ENCODE results near the gene MAFG.
"Not testable (repeated sequence)": the region's sequence is repeated elsewhere in the genome, so short reads cannot be mapped to it uniquely, and the experiment has no call there.

MAFG gene

GRCh38 chr17:81921996-81922565, 5.5 kb downstream of the MAFG start:
- no peak for DNase-seq

DNA sequence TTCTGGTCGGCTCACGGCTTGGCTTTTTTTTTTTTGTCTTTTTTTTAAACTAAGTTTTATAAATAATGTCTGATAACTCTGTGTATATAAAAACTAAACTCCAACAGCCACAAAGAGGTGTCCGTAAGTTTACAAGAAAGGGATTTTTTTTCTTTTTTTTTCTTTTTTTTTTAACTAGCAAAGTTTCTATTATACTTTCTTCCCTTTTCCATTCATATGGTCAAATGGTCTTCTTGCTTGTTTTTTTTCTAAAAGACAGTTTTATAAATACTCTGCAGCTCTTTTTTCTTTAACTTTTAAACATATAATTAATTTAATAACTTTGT, 6.0 kb downstream of the MAFG start:
- no peak for DNase-seq

DNA sequence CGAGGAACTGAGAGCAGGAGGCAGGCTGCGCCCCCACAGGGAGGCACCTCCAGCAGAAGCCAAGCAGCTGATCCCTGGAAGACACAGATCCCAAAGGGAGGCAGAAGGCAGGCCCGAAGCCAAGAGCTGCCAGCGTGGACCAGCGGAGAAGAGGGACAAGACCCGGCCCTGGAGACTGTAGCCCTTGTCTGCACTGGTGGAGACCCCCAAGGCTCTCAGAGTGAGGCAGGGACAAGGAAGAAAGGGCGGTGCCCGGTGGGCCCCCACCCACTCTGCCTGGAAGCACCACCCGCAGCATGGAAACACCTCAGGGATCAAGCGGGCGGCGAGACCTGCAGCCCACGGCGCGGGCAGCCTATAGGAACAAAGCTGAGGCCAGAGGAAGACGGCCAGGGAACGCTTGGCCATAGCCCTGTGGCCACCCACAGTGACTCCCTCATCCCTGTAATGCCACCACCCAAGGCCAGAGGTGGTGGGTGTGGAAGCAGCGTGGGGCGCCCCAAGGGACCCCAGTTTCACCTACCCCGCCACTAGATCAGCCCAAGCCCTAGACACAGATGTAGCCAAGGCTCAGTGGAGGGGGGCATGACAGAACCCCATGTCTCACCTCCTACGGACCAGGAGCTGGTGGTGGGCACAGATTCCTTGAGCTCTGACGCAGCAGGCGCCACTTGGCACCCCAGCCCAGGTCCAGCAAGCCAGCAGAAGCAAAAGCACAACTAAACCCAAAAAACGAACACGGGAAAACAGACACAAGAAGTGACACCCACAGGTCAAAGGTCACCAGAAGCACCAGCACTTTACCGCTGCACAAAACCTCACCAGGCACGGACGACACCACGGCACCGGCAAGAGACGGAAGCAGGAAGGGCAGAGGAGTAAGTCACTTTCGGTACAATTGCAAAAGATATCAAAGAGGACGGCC, 6.7 kb downstream of the MAFG start:
- no peak for DNase-seq

DNA sequence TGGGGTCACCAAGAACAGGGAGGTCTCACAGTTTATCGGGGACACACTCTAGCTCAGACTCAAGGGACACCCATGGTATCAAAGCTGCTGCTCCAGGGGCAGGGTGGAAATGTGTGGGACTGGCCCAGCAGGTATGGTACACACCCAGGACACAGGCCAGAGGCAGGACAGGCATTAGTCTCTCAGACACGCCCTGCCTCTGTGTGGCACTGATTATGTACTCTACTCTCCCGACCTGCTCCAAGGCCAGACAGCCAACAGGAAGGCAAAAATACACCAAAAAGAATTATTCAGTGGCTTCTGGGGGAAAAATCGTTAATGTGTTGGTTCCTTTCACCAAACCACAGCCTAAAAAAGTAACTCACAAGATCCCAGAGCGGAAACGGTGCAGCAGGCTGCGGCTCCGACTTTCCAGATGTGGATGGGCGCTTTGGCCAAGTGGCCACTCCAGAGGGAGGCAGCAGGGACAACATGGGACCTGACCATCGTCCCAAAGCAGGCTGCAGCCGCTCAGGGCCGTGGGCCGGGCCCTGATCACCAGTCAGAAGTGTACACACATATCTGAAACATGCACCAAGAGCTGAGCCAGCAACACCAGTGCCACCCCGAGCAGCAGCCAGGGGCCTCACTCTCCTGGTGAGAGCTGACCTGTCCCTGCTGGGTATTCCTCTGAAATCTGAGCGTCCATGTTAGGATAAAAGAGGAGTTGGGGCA, 8.5 kb downstream of the MAFG start:
- DNase-seq: no peak

- DNase-seq: not testable (repeated sequence)
Measured at GRCh38 chr17:81918333-81918669, 9.2 kb downstream of the MAFG start.

GRCh38 chr17:81917565-81918332, 9.8 kb downstream of the MAFG start, which contains the start of gene SIRT7:
SIRT7 (minus strand) TSS chr17:81918176; CDS start chr17:81918131, 45 bp downstream.
- DNase-seq: peak; percentile 72

GRCh38 chr17:81916234-81917001, 11.1 kb downstream of the MAFG start:
- no peak for DNase-seq

DNA sequence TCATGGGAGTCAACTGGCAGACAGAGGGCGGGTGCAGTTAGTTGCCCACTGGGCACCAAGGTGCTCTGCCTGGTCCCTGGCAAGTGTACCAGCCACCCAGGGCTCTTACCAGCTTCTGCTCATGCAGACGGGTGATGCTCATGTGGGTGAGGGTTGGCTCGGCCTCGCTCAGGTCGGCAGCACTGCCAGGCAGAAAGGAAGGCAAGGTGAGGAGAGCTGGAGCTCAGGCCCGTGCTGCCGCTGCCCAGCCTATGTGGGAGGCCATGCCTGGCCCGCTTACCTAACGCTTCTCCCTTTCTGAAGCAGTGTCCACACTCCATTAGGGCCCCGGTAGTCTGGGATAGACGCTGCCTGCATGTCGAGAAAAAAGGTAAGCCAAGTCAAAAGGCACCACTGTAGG, 12.2 kb downstream of the MAFG start:
- no peak for DNase-seq

- no peak for DNase-seq
Measured at GRCh38 chr17:81914103-81914850, 13.3 kb downstream of the MAFG start.

DNA sequence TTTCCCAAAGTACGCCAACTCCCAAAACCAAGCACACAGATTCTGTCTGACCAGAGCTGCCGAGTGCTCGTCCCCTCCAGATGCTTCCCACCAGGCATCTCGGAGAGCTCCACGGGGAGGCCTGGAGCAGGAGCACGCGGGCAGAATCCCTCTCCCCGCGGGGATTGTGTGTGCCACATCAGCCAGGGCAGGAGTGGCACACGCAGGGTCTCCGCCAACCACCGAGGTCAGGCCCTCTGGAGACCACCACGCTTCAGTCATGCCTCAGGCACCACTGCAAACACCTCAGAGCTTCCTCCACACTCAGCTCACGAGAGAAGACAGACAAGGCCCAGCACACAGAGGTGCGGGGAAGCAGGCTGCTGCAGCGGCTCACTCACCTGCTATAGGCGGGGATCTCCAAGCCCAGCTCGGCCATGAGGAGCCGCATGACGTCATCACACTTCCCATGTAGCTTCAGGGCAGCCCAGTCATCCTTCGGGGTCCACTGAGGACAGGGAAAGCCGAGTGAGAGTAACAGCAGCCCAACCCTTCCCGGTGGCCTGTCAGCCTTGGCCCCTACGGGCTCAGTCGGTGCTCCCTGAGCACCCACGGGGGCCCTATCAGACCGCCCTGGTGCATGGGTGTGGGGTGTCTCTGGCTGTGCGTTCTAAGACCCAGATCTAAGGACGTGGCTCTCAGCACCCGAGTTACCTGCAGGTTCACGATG, 14.0 kb downstream of the MAFG start:
- no peak for DNase-seq

DNA sequence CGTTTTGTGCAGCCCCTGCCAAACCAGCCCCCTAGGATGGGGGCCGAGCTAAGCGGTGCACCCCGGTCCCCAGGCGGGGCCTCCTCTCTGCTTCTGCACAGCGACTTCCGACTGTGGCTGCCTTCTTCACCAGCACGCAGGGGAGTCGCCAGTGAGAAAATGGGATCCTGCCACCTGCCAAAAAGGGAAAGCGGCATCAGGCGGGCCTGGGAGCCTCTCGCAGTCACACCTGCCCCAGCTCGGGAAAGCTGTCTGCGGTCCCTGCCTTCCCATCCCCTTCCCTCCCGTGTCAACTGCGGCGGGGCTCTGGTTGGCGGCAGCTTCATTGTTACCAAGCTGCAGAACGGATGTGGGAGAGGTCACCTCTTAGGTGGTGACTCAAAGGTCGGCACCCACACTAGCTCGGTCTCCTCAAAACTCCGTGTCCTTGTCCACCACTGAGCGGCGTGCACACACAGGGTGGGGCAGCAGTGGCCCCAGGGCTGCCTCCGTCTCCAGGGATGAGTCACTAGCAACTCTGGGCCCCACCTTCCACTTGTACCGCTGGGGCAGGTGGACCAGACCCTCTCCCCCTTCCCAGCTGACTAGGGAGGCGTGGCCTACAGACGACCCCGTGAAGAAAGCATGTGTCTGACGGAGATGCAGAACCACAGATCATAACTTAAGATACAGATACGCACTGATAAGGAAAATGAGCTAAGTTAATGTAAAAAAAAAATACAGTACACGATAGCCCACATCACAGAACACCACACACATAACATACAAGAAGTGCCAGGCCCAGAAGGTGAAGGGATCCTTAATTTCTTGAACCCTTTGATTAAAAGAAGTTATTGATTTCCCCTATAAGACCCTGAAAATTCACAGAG, 14.9 kb downstream of the MAFG start:
- no peak for DNase-seq

DNA sequence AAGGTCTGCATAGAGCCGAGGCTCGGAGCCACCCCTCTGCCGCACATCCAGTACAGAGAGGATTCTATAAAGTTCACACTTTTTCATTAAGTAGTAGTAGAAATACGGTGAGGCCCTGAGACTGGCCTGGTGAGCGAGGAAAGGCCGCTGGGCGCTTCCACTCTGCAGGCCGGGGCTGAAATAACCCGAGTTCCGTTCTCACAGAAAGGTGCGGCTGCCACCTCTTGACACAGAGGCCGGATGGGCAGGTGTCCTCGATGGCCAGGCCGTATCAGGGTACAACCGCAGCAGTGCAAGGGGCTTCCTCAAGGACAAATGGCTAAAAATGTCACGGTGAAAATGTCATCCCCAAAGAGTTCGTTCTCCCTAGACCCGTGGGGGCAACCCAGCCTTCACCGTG, 15.6 kb downstream of the MAFG start:
- no peak for DNase-seq

DNA sequence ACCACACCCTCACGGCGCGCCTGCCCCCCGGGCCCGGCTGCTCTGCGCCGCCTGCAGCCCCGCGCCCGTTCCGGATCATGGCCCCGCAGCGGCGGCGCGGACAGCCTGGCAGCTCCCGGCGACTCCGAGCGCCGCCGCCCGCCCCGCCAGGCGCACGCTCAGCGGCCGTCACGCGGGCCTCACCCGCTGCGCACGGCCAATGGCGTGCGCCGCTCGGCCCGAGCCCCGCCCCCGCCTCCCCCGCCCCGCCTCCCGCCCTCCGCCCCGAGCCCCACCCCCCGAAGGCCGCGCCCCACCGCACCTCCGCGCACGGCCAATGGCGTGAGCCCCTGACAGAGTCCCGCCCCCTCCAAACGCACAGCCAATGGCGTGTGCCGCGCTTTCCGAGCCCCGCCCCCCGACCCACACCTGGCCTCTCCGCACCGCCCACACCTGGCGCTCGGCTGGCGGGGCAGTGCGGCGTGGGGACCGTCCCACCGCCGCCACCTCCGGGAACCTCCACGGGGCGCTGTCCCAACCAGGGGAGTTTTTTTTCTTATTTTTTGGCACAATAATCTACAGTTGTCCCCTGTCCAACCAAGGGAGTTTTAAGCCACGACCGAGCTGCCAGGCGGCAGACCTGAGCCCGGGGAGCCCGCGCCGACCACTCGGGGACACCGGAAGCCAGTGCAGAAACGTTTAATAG, 16.1 kb downstream of the MAFG start, which contains the start of gene PCYT2:
TSS of gene PCYT2 (minus strand) at position 123 of the 685 bp plus-strand sequence. CDS start at position 79, 44 bp downstream.
- DNase-seq: peak; percentile 90

DNA sequence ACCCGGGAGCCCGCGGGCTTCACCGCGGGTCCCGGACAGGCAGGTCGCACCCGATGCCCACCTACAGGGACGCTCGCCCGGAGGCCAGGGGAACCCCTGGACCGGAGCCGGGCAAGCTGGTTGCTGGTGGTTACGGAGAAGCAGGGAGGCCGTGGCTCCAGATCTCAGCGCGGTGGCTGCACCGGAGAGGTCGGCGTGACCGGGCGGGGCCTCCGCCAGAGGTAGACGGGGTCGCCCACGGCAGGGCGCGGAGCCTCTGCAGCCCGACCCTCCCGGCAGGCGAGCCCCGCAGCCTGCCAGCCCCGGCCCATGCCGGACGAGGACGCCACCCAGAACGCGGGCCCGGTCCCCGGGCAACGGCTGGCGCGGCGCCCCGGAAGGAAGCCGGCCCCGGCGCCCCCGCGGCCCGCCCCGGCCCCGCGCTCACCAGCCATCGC, 16.7 kb downstream of the MAFG start:
- DNase-seq: no peak

DNA sequence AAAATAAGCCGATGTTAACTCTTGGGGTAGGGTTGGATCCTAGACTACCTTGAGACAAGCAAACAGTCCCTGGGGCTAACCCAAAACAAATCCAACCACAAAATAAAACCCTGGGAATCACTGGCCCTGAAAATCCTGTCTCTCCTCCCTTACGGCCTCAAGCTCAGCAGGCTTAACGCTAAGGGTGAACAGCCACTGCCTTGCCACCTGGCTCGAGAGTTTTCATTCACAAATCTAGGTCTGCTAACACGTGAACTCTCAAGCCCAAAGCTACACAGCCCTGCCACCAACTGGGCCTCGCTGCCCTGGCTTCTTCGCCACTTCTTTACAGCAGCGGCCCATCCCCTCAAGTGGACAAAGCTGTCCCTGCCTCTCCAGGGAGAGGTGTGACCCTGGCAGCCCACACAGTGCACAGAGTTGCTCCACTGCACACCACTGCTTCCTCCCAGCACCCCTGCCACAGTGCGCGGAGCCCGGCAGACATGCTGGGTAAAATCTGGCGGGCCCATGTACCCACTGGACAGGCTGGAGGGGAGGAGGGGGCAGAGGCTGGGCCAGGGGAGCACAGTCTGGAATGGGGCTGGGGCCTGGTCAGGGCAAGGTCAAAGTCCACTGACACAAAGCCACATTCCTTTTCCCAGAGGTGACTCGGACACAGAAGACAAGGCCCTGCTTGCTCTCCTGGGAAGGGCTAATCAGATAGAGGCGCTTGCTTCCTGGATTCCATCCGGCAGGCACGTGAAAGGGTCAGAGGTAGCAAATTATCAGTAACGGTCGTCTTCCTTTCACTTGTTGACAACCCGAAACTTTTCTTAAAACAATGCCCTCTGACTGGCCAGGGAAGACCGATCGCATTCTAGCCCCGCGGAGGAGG, 17.3 kb downstream of the MAFG start:
- DNase-seq: no peak

- DNase-seq: no peak
Measured at GRCh38 chr17:81909231-81909630, 18.3 kb downstream of the MAFG start.

GRCh38 chr17:81908793-81909192, 18.7 kb downstream of the MAFG start:
- DNase-seq: no peak
